HepG2 (cell line): ENCODE data around the gene WNT2. TPM values are rescaled to one million over a fixed set of nuclear protein-coding genes. Genes with fewer than 3 reads are reported as not detected.

Experiments
- ATAC-seq: fragments of 200-7000 bp; cut with Tn5 transposase; 3 replicates; pipeline ENCODE4 v1.9.1; 2020; ENCODE audit warnings: mild to moderate bottlenecking, moderate library complexity
- BruUV-seq: library from RNA; stranded (reverse); fragments of 400-500 nt; replicated peaks from 2 replicates; lab custom pipeline; 2021; lab: Mats Ljungman, UMichigan
- CTCF ChIA-PET: fragments of 300-600 bp; formaldehyde crosslinking; extraction: SDS; loops from one replicate; lab custom pipeline; 2021; ENCODE audit warnings: low total read pairs, inconsistent platforms, low intra/inter-chr PET ratio; lab: Yijun Ruan, JAX
- POLR2A ChIA-PET: fragments of 350-600 bp; sonication (Branson Sonifier 250); formaldehyde crosslinking; loops from one replicate; lab custom pipeline; 2020; ENCODE audit warnings: antibody characterized with exemption, inconsistent platforms; lab: Yijun Ruan, JAX
- DNase-seq: peaks from one replicate; pipeline ENCODE4 v3.0.0-alpha.2; 2015; ENCODE audit warnings: low spot score
- FAIRE-seq: peaks from 3 replicates; lab custom pipeline; 2011; peaks lifted over from hg19 to GRCh38; lab: Jason Lieb, UNC
- H2AFZ ChIP-seq: one replicate; pipeline ENCODE4 v1.6.1; 2011; ENCODE audit warnings: low read length, inconsistent platforms
- H3K27ac ChIP-seq: fragments of 300-600 bp; 3 replicates; pipeline ENCODE4 v1.8.0; 2011; ENCODE audit warnings: mixed run types, mild to moderate bottlenecking, mixed read lengths, low read length, inconsistent platforms; ENCODE audit not compliant: insufficient read depth; ENCODE audit errors: extremely low read length
- H3K27me3 ChIP-seq, 2 experiments: fragments of 200-600 bp in 1 of 2; 2 replicates in 1 of 2; 3 replicates in 1 of 2; pipeline versions ENCODE4 v1.6.0 to v1.8.0; 2011; ENCODE audit warnings: low read length in 2 of 2, mild to moderate bottlenecking in 2 of 2, moderate library complexity in 2 of 2, inconsistent platforms in 1 of 2; ENCODE audit not compliant: insufficient read depth in 2 of 2, control insufficient read depth in 1 of 2
- H3K36me3 ChIP-seq, 2 experiments: fragments of 200-600 bp in 1 of 2; replicated peaks in 1 of 2; 2 replicates in 1 of 2; 3 replicates in 1 of 2; pipeline versions ENCODE4 v1.5.1 to v1.8.0; 2011; ENCODE audit warnings: low read length in 2 of 2, inconsistent platforms in 1 of 2; ENCODE audit not compliant: insufficient read depth in 2 of 2, control insufficient read depth in 1 of 2
- H3K4me1 ChIP-seq: 2 replicates; pipeline ENCODE4 v1.5.1; 2012; ENCODE audit warnings: low read length, inconsistent platforms; ENCODE audit not compliant: insufficient read depth
- H3K4me2 ChIP-seq: 2 replicates; pipeline ENCODE4 v1.6.0; 2011; ENCODE audit warnings: low read depth, low read length, inconsistent platforms
- H3K4me3 ChIP-seq, 3 experiments: fragments of 200-600 bp in 1 of 3; sonication (generic), shearing (Covaris generic) in 1 of 3; replicated peaks in 1 of 3; 2 replicates each; pipeline ENCODE4 v1.5.1; 2011 to 2016; ENCODE audit warnings: low read length in 3 of 3, inconsistent platforms in 2 of 3, low read depth in 2 of 3, mild to moderate bottlenecking in 2 of 3, control low read depth in 1 of 3, mixed read lengths in 1 of 3; ENCODE audit not compliant: insufficient read depth in 1 of 3
- H3K79me2 ChIP-seq: one replicate; pipeline ENCODE4 v1.6.1; 2011; ENCODE audit warnings: low read length, inconsistent platforms; ENCODE audit not compliant: insufficient read depth
- H3K9ac ChIP-seq: 2 replicates; pipeline ENCODE4 v1.6.0; 2011; ENCODE audit warnings: mild to moderate bottlenecking, low read depth, low read length, inconsistent platforms; ENCODE audit not compliant: insufficient read depth
- H3K9me3 ChIP-seq: 2 replicates; pipeline ENCODE4 v1.5.1; 2012; ENCODE audit warnings: mild to moderate bottlenecking, low read length
- H4K20me1 ChIP-seq: 2 replicates; pipeline ENCODE4 v1.6.0; 2011; ENCODE audit warnings: inconsistent platforms, mild to moderate bottlenecking, low read length, moderate library complexity; ENCODE audit not compliant: insufficient read depth
- ELF4 ChIP-seq: sonication (generic); formaldehyde crosslinking; IDR thresholded peaks from 2 replicates; pipeline ENCODE4 v1.5.0; 2020; ENCODE audit warnings: missing genetic modification reagents, mild to moderate bottlenecking, moderate library complexity, borderline replicate concordance
- GATAD2A ChIP-seq: IDR thresholded peaks from 2 replicates; pipeline ENCODE4 v1.6.1; 2016
- KLF12 ChIP-seq: sonication (generic); formaldehyde crosslinking; IDR thresholded peaks from 2 replicates; pipeline ENCODE4 v1.4.0; 2020; ENCODE audit warnings: missing genetic modification reagents, borderline replicate concordance
- MAFF ChIP-seq: IDR thresholded peaks from 2 replicates; pipeline ENCODE4 v1.6.1; 2011; ENCODE audit warnings: low read depth, low read length, improper control_type of control experiment
- MEF2D ChIP-seq: sonication (generic); formaldehyde crosslinking; IDR thresholded peaks from 2 replicates; pipeline ENCODE4 v1.5.1; 2020; ENCODE audit warnings: mild to moderate bottlenecking, missing genetic modification reagents
- NCOA1 ChIP-seq: sonication (generic); formaldehyde crosslinking; IDR thresholded peaks from 2 replicates; pipeline ENCODE4 v1.9.0; 2021; ENCODE audit warnings: missing genetic modification reagents
- PCBP2 ChIP-seq: fragments of 200-400 bp; formaldehyde crosslinking; optimal IDR thresholded peaks from 2 replicates; pipeline ENCODE3; 2018; ENCODE audit warnings: low read length, low read depth; ENCODE audit not compliant: poor library complexity, severe bottlenecking
- PHB2 ChIP-seq: fragments of 450-650 bp; IDR thresholded peaks from 2 replicates; pipeline ENCODE4 v1.6.1; 2018; ENCODE audit not compliant: partially characterized antibody
- SOX13 ChIP-seq, 3 experiments: fragments of 450-650 bp in 1 of 3; sonication (generic) in 1 of 3; formaldehyde crosslinking in 1 of 3; IDR thresholded peaks in 2 of 3; conservative IDR thresholded peaks in 1 of 3; 2 replicates each; pipeline versions ENCODE4 v1.5.0 to v1.6.1; 2016 to 2020; ENCODE audit warnings: antibody characterized with exemption in 1 of 3, mild to moderate bottlenecking in 1 of 3, missing compliant biosample characterization in 1 of 3, missing genetic modification reagents in 1 of 3, moderate library complexity in 1 of 3
- YY1 ChIP-seq: IDR thresholded peaks from 2 replicates; pipeline ENCODE4 v1.6.1; 2011; ENCODE audit warnings: low read length, low read depth, moderate library complexity, mild to moderate bottlenecking; ENCODE audit not compliant: insufficient read depth, insufficient replicate concordance
- ZKSCAN5 ChIP-seq: sonication (generic); formaldehyde crosslinking; IDR thresholded peaks from 2 replicates; pipeline ENCODE4 v1.5.1; 2020; ENCODE audit warnings: mild to moderate bottlenecking, missing genetic modification reagents
- WGBS: methylation state at CpG from one replicate; pipeline ENCODE4 v1.1.6; 2017; ENCODE audit warnings: low lambda C conversion rate; 5-methylcytosine and 5-hydroxymethylcytosine counted together
- in situ Hi-C: cut with HindIII; loops from 2 replicates; pipeline ENCODE4 v1.10.0; 2017; ENCODE audit warnings: low pct_unique_long_range_greater_than_20kb; ENCODE audit not compliant: extremely low pct_ligation_motif_present
- intact Hi-C: fragments of 100-400 bp; cut with micrococcal nuclease; formaldehyde crosslinking; loops from one replicate; pipeline ENCODE4 v1.10.0; 2022; ENCODE audit not compliant: unreplicated experiment
- polyA plus RNA-seq, 8 experiments: library from polyadenylated mRNA; depleted of rRNA in 3 of 8; stranded (reverse) in 7 of 8; unstranded in 1 of 8; fragments of >200 nt; fragmentation: Illumina TruSeq in 4 of 8; extraction: Trizol in 4 of 8; gene quantifications; 2 replicates each; pipeline versions ENCODE4 v1.2.1 to v1.2.3, GENCODE V29; 2011 to 2016; ENCODE audit warnings: low read depth in 4 of 8, missing spikeins in 1 of 8, mixed read lengths in 1 of 8; ENCODE audit not compliant: insufficient read depth in 1 of 8
- total RNA-seq, 5 experiments: library from RNA; depleted of rRNA; stranded (reverse); fragments of >200 nt; fragmentation: Illumina TruSeq; extraction: Trizol; gene quantifications; 2 replicates each; pipeline ENCODE4 v1.2.3, GENCODE V29; 2016; ENCODE audit warnings: low read depth in 1 of 5
- TF ChIP-seq, protein P1 (sequence below): sonication (generic); formaldehyde crosslinking; IDR thresholded peaks from 2 replicates; pipeline ENCODE4 v1.5.0; 2020; ENCODE audit warnings: mild to moderate bottlenecking, missing genetic modification reagents, borderline replicate concordance
- TF ChIP-seq, protein P2 (sequence below): IDR thresholded peaks from 2 replicates; pipeline ENCODE4 v1.6.1; 2018; ENCODE audit warnings: missing genetic modification reagents
- TF ChIP-seq, protein P3 (sequence below): sonication (generic); formaldehyde crosslinking; IDR thresholded peaks from 2 replicates; pipeline ENCODE4 v1.8.0; 2022; ENCODE audit warnings: missing genetic modification reagents, mild to moderate bottlenecking, moderate library complexity, borderline replicate concordance

Gene WNT2
- total and polyA plus RNA-seq, 2 of the 13 experiments (the other 11 are each of a cell fraction or from before 2014, with no cell fraction given) = not detected

DNA sequence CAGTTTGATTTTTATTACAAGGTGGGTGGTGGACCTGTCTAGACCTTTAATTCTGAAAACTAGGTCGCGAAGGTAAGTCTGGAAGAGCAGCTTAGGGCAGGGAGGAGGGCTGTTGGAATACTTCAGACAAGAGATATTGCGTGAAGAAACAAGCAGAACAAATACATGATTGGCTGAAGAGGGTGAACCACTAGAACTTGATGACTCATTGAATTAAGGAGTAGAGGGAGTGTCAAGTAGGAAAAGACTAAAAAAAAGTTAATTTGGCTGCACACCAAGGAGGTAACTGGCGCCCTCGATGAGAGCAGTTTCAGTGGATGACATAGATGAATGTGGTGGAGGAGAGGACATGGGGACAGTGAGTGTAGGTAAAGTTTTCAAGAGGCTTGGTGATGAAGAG is 41.3 kb downstream of the WNT2 start:
- under 1% methylated on average over 5 of the region's 5 CpGs for WGBS
- H3K9me3 ChIP-seq = no peaks in the 10 kb centered on the region
- H3K27me3 ChIP-seq = peaks cover 0 to 2% of the 10 kb centered on the region in 2 experiments; a peak in 2 of 5 replicates
- no peak overlapping the region for H3K9ac ChIP-seq
- POLR2A ChIA-PET = no interaction called here
- TF ChIP-seq SOX13 (IDR thresholded peaks at IDR 0.05) (no peak), SOX13 (CRISPR knock-in tag; conservative IDR thresholded peaks at IDR 0.05 in 1 of 2, IDR thresholded peaks at IDR 0.05 in 1 of 2) (no peak), PHB2 (no peak), NCOA1 (CRISPR knock-in tag) (no peak), GATAD2A (CRISPR knock-in tag) (no peak), MEF2D (no peak), ELF4 (CRISPR knock-in tag) (no peak), ZKSCAN5 (CRISPR knock-in tag) (no peak), MAFF (no peak), KLF12 (CRISPR knock-in tag) (no peak), PCBP2 (no peak), YY1 (no peak)
- TF ChIP-seq, protein P1, sequence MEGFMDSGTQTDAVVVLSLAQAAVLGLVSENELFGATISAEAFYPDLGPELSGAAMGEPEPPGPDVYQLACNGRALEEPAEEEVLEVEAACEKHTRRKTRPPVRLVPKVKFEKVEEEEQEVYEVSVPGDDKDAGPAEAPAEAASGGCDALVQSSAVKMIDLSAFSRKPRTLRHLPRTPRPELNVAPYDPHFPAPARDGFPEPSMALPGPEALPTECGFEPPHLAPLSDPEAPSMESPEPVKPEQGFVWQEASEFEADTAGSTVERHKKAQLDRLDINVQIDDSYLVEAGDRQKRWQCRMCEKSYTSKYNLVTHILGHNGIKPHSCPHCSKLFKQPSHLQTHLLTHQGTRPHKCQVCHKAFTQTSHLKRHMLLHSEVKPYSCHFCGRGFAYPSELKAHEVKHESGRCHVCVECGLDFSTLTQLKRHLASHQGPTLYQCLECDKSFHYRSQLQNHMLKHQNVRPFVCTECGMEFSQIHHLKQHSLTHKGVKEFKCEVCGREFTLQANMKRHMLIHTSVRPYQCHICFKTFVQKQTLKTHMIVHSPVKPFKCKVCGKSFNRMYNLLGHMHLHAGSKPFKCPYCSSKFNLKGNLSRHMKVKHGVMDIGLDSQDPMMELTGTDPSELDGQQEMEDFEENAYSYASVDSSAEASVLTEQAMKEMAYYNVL (CRISPR knock-in tag) = no peak
- TF ChIP-seq, protein P2, sequence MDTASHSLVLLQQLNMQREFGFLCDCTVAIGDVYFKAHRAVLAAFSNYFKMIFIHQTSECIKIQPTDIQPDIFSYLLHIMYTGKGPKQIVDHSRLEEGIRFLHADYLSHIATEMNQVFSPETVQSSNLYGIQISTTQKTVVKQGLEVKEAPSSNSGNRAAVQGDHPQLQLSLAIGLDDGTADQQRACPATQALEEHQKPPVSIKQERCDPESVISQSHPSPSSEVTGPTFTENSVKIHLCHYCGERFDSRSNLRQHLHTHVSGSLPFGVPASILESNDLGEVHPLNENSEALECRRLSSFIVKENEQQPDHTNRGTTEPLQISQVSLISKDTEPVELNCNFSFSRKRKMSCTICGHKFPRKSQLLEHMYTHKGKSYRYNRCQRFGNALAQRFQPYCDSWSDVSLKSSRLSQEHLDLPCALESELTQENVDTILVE (CRISPR knock-in tag) = no peak
- TF ChIP-seq, protein P3, sequence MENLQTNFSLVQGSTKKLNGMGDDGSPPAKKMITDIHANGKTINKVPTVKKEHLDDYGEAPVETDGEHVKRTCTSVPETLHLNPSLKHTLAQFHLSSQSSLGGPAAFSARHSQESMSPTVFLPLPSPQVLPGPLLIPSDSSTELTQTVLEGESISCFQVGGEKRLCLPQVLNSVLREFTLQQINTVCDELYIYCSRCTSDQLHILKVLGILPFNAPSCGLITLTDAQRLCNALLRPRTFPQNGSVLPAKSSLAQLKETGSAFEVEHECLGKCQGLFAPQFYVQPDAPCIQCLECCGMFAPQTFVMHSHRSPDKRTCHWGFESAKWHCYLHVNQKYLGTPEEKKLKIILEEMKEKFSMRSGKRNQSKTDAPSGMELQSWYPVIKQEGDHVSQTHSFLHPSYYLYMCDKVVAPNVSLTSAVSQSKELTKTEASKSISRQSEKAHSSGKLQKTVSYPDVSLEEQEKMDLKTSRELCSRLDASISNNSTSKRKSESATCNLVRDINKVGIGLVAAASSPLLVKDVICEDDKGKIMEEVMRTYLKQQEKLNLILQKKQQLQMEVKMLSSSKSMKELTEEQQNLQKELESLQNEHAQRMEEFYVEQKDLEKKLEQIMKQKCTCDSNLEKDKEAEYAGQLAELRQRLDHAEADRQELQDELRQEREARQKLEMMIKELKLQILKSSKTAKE (CRISPR knock-in tag) = no peak
- TF ChIP-seq, all 625 proteins: peak for 0
- ATAC-seq (no peak), FAIRE-seq (no peak), DNase-seq (no peak)
- CTCF ChIA-PET = no interaction called here
- in situ Hi-C loops (no loop called here), intact Hi-C loops (no loop called here)
- H3K36me3 ChIP-seq = no peaks in the 10 kb centered on the region
- H3K4me3 ChIP-seq = no peak overlapping the region
- no peaks in the 10 kb centered on the region for H3K79me2 ChIP-seq
- no peak overlapping the region for H2AFZ ChIP-seq
- H3K27ac ChIP-seq = no peak overlapping the region
- no peaks in the 10 kb centered on the region for H3K4me1 ChIP-seq
- H4K20me1 ChIP-seq = no peaks in the 10 kb centered on the region
- no peak overlapping the region for H3K4me2 ChIP-seq
- no TSS peak for BruUV-seq
